HG03097 (cell line): ENCODE data around the gene COLEC11.

Source experiments
- ATAC-seq: cut with Tn5 transposase; IDR thresholded peaks from one replicate; pipeline ENCODE4 v1.9.1; 2021; ENCODE audit not compliant: unreplicated experiment, low FRiP score

Gene COLEC11

DNA sequence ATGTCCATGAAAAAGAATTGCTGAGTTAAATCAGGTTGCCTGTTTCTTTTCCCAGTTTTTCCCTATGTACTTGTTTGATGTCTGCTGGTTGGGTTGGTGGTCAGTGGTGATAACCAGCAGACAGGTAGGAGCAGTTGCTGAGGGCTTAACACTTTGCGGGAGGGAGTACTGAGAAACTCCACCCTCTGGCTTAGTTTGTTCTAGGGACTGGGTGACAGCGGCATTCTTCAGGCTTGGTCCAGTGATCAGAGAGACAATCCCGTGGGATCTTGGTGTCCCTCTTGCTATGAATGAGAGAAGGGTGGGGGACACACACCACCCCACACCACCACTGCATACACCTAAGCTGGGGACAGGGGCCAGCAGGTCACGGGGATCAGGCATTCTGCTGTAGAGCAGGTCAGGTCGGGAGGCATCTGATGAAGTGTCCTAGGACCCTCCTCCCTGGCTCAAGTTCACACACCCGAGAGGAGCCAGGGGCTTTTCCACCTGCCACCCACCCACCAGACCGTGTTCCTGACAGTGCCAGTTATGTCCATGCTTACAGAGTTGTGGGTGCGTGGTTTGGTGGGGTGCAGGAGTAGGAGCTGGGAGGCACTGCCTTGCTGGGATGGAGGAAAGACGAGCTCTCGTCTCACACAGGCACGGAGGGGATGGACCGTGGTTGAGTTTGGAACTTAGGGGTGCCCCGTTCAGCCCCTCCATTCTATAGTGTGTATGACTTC, 41.8 kb downstream of the COLEC11 start:
- no peak for ATAC-seq

DNA sequence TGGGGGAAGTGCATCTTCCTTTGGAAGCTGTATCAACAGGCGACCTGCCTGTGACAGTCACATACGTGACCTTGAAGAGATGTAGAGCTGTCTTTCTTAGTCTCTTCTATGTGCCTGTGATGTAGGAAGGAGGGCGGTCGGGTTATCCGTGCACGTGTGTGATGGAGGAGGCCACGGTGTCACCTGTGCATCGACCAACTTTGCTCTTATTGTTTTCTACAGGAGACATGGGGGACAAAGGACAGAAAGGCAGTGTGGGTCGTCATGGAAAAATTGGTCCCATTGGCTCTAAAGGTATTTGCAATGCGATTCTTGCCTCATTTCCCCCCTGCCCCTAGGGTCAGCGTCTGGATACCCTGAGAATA, 42.4 kb downstream of the COLEC11 start:
- no peak for ATAC-seq

DNA sequence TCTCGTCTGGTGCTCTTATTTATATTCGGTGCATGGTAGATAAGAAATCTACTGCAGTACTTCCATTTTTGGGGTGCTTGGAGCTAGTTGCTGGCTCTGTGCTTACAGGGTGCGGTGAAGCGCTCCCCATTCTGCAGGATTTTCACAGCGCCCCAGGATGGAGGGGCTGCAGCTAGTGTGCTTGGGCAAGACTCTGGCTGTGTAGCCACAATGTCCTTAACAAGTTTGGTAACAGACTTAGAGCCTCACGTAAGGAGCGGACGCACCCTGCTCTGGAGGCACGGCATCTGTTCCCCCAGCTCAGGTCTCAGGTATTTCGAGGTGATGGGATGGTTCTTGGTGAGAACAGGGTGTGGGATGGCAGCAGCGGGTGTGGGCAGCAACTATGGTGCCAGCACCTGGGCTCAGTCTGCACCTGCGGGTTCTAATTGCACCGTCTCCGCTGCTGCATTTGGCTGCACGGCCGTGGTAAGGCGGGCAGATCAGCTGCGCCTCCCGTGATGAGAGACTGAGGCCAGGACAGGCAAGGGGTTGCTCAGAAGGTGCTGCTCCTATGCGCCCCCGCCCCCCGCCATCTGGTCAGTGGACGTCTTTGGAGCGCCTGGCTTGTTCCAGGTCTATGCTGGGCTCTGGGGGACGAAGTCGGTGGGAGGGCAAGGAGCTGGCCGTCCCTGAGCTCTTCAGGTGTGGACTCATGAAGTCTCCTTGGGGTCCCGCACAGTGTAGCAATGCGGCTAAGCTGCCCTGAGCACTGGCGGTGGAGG, 43.0 kb downstream of the COLEC11 start:
- ATAC-seq = no peak

DNA sequence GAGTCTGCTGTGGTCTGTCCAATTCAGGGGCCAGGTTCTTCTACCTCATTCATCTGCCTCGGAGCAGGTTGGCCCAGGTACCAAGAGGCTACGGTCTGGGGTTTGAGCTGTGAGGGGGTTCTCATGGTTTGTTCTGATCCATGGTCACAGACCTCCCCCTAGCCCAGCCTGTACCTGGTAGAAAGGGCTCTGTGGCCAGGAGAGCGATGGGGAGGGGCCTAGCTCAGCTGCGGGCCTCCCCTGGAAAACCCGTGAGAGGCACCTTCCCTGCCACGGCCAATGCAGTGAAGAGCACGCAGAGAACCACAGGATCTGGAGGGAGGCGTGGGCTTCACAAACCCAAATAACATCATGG, 43.5 kb downstream of the COLEC11 start:
- ATAC-seq = no peak

DNA sequence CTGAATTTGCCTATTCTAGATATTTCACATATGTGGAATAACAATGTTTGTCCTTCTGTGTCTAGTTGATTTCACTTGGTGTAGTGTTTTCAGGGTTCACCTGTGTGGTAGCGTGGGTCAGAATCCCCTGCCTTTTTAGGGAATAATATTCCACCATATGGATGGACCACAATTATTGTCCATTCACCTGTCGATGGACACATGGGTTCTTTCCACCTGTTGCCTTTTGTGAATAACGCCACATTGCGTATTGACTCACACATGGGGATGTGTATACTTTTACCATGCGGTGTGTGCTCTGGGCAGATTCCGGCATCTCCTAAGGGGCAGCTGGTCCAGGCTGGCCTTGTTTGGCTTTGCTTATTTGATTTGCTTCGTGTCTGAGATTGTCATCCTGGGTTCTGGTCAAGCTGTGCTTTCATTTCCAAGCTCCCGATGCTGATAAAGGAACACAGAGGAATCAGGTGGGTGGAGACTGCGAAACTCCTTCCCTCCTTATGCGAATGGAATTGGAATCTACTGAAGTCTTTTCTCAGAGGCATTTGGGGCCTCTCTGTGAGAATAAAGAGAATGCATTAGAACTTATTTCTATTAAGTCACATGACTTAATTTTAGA, 44.2 kb downstream of the COLEC11 start:
- ATAC-seq = no peak

DNA sequence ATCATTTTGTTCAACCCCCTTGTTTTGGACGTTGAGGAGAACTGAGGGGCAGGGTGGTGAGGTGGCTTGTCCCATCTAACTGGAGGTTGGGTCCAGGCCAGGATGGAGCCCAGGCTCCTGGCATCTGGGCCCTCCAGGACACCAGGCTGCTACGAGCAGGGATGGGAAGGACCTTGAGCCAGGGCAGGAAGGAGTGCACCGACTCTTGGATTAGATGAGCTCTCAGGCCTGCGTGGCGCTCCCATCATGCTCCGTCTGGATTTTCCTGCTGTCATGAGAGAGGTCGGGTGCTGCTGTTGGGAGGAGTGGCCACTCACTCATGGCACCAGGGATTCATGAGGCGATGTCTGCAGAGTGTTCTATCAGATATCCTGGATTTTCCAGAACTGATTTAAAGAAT, 44.7 kb downstream of the COLEC11 start:
- no peak for ATAC-seq

DNA sequence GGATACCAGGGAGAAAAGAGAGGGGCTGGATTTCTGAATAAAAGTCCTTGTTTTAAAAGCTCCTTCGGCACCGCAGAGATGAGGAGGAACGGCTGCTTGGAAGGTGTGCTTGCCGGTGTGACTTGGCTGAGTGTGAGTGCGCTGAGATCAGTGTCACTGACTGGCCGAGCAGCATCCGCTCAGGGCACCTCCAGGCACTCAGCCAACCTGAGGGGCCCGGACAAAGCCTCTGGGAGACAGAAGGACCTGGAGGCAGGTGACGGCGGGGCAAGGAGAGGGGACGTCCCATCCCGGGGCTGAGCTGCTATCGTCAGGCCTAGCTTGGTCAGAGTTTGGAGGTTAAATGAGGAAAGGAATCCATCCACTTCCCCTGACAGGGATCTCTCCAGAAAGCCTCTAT, 46.3 kb downstream of the COLEC11 start:
- no peak for ATAC-seq

DNA sequence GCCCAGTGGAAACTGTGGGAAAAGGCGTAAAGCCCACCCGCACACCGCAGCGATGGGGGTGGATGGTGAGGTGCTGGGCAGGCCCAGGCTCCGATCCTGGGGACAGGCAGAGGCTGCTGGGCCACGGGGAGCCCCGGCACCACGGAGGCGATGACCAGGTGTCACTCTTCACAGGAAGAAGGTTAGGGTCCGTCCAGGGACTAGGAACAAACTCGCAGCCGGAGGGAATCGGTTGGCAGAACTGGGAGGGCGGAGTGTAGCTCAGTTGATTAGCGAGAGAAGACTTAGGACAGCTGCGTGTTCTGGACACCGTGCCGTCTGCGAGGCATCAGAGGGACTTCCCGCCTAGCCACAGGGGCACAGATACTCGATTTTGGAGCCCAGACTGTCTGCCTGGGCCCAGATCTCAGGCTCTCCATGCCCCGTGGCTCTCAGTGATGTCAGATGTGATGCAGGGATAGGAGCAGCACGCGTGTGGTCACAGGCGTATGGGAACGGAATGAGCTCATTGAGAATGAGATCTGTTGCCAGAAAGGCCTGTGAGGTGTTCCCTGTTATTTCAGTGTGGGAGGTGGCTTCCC, 47.0 kb downstream of the COLEC11 start:
- ATAC-seq = no peak

DNA sequence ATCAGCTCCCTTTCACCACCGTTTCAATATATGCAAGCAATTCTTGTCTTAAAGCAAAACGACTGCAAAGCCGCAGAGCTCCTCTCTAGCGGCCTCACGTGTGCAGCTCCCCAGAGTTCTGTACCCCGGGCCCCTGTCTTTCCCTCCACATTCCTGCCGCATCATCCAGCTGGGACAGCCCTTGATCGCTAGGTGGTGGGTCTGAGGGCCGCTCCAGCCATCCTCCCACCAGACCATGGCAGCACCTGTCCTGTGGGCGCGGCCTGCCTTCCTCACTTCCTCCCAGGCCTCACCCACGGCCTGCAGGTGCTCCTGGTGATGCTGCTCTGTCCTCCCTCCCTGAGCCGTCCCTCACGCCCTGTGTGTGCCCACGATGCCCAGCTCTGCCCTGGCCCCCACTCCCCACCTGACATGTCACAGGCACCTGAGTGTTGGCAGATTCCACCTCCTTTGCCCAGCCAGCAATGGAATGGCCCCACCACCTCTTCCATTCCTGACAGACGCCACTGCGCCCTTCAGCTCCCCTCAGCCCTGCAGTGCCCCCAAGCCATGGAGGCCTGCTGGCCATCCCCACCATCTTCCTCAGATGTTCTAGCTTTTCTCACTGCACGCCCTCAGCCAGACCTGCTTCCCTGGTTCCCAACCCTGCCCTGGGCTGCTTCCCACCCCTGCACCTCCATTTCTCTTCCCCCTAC, 47.8 kb downstream of the COLEC11 start:
- no peak for ATAC-seq

DNA sequence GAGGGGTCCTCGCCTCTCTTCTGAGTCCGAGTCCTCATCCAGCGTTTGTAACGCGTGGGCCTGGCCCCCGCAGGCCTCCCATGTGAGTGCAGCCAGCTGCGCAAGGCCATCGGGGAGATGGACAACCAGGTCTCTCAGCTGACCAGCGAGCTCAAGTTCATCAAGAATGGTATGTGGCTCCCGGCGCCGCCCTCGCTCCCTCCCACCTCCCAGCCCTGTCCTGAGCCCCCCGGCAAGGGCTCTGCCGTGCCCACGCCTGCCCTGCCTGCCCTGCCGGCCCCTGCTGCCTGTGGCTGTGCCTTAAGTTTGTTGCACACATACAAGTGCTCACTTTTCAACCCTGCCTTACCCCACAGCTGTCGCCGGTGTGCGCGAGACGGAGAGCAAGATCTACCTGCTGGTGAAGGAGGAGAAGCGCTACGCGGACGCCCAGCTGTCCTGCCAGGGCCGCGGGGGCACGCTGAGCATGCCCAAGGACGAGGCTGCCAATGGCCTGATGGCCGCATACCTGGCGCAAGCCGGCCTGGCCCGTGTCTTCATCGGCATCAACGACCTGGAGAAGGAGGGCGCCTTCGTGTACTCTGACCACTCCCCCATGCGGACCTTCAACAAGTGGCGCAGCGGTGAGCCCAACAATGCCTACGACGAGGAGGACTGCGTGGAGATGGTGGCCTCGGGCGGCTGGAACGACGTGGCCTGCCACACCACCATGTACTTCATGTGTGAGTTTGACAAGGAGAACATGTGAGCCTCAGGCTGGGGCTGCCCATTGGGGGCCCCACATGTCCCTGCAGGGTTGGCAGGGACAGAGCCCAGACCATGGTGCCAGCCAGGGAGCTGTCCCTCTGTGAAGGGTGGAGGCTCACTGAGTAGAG, 48.7 kb downstream of the COLEC11 start:
- no peak for ATAC-seq

DNA sequence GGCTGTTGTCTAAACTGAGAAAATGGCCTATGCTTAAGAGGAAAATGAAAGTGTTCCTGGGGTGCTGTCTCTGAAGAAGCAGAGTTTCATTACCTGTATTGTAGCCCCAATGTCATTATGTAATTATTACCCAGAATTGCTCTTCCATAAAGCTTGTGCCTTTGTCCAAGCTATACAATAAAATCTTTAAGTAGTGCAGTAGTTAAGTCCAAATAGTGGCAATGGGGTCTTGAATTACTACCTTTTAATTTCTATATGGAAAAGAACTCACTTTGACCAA, 49.3 kb downstream of the COLEC11 start:
- no peak for ATAC-seq

DNA sequence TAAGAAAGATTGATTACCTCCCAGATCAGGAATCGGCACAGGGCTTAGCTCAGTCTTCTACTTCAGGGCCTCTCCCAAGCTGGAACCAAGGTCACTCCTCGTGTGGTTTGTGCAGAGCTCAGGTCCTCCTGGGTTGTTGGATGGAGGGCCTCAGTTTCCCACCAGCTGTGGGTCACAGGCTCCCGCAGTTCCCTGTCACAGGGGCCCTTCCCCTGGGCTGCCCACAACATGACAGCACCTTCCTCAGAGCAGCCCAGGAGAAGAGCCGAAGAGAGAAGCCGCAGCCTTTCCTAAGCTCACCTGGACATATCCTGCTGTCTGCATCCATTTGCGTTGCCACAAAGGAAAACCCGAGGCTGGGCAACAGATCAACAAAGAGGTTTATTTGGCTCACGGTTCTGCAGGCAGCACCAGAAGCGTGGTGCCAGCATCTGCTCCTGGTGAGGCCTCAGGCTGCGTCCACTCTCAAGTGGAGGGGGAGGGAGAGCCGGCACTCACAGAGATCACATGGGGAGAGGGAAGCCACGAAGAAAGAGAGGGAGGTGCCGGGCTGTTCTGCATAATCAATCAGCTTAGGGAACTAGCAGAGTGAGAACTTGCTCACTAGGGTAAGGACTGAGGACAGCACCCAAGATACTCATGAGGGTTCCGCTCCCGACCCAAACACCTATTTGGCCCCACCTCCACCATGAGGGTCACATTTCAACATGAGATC, 50.1 kb downstream of the COLEC11 start:
- no peak for ATAC-seq

DNA sequence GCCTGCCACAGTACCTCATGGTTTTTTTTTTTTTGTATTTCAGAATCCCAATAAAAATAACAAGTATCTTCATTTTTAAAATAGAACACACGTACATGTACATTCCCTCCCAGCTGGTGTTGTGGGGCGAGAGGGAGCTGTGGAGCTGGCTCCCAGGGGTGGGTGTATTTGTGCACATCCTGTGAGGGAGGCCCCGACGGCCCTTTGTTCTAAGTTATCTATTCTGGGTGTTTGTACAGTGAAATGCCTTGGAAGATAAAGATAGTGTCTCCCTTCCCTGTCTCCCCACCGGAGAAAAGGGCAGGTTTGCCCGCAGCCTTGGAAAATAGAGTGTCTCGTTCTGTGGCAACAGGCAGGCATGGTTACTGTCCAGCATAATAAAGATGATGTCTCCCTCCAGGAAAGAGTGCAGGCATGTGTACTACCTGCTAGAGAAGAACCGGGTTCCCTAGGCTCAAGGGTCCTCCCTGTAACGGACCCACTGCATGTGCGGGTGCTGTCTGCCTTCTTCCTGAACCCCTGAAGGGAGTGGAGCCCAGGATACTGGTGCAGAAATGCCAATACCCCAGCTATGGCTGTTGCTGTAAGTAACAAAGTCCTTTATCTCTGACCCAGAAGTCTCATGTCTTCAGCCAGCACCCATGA, 51.0 kb downstream of the COLEC11 start:
- no peak for ATAC-seq

DNA sequence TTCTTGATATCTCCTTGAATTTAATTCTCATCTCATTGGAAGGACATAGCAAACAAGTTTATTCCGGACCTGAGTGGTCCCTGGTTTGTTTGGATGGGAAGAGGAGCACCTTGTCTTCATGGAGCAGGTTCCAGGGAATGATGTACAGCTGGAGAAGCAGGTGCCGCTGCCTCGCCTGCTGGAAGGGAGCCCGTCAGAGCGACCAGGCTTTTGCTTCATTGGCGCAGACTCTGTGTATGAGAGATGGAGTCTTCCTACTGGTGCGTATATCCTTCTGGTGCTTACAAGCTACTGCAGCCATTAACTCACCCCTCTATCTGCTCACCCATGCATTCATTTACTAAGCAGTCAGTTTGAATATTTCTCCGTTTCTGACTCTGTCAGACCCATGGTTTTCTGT, 51.5 kb downstream of the COLEC11 start:
- ATAC-seq = no peak

DNA sequence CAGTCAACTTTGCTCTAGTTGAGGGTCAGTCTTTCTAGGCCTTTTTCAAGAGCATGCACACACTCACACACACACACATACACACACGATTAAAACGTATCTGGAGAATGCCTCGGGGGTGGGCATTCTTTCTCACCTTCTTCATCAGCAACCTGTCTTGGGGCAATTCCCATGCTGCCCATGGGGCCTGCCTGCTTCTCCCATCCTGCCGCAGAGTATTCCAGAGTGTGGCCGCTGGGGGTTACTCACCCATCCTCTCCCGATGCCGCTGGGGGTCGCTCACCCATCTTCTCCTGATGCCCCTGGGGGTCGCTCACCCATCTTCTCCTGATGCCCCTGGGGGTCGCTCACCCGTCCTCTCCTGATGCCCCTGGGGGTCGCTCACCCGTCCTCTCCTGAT, 52.3 kb downstream of the COLEC11 start:
- no peak for ATAC-seq

DNA sequence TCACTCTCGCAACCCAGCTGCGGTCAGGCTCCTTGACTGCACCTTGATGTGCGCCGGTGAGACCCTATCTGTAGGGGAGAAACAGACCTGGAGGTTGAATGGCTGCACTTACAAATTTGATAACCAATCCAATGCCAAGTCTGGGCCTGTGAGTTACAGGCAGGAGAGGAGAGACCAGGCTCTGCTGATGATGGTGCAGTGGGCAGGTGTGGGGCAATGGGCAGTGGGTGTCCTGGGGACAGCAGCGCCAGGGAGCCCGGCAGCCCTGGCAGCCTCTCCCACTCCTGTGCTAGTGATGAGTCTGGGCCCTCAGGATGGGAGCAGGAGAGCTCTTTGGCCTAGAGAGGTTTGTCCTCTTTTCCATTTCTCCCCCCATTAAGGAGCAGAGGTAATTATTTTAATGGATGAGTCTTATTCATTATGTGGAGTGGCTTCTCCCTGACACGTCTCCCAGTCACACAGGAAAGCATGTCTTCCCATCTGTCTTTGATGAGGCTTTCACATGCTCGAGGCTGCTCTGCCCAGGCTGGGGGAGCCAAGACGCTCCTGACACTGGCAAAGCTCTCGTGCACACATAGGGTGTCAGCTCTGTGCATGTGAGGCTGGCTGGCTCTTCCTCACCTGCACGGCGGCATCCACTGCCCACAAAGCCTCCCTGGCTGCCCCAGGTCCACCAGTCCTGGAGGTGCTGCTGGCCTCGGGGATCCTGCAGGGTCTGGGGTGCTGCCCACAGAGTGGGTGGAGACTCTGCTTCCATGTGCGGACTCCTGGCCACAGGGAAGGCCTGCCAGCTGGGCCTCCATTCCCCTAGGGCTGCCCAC, 53.1 kb downstream of the COLEC11 start:
- no peak for ATAC-seq

DNA sequence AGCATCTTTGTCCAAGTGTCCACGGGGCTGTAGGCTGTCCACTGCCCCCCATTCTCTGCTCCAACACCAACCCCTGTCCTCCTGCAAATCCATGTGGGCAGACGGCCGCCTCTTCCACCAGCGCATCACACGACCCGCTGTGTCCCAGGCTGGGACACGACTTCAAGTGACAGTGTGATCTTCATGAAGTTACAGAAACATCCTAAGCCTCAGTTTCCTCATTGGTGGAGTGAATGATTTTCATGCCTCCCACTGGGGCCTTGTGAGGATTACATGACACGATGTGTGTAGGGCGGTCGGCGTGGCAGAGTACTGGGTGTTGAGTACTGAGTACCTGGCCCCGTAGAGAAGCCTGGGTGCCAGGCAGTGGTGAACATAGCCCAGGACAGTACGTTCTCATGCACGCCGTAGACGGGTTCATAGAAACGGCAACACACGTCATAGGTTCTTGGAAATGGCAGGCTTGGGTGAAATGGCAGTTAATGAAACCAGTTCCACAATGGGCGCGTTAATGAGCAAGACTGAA, 53.8 kb downstream of the COLEC11 start:
- no peak for ATAC-seq

DNA sequence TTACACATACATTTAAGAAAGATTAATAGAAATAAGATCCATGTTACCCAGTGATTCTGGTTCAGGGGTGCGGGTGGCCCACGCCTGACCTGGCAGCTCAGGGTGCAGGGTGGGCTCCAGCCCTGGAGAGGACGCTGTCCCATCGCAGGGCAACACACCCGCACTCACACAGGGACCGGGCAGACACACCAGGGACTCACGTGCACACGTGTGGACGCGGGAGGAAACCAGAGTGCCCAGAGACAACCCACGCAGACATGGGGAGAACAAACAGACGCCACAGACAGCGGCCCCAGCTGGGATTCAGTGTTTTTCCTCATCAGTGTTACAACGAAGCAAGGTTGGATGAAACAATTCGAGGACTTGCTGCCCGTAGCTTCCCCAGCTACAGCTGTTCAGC, 54.7 kb downstream of the COLEC11 start:
- no peak for ATAC-seq
